PFSK-1 (cell line): Measurements from ENCODE around the gene ZNF341.

ENCODE experiments used
- FOXP2 ChIP-seq: optimal IDR thresholded peaks from 2 replicates; pipeline ENCODE3; 2011; ENCODE audit warnings: borderline replicate concordance, control low read depth, inconsistent platforms; ENCODE audit not compliant: insufficient read depth; ENCODE audit errors: extremely low read length, extremely low read depth
- POLR2AphosphoS5 ChIP-seq: IDR thresholded peaks from 2 replicates; pipeline ENCODE4 v1.6.1; 2012; ENCODE audit warnings: low read depth, mild to moderate bottlenecking, control low read depth, low read length, moderate library complexity
- REST ChIP-seq, 2 experiments: IDR thresholded peaks; 2 replicates each; pipeline versions ENCODE4 v1.6.1 to v1.8.0; 2011 to 2012; ENCODE audit warnings: low read depth in 2 of 2, low read length in 2 of 2, control low read depth in 1 of 2, inconsistent platforms in 1 of 2, mild to moderate bottlenecking in 1 of 2, moderate library complexity in 1 of 2; ENCODE audit not compliant: insufficient read depth in 1 of 2
- SIN3A ChIP-seq: IDR thresholded peaks from 2 replicates; pipeline ENCODE4 v1.6.1; 2012; ENCODE audit warnings: mild to moderate bottlenecking, low read length, moderate library complexity, borderline replicate concordance; ENCODE audit not compliant: insufficient read depth
- TAF1 ChIP-seq: IDR thresholded peaks from 2 replicates; pipeline ENCODE4 v1.6.1; 2012; ENCODE audit warnings: low read length, control low read depth, borderline replicate concordance; ENCODE audit not compliant: insufficient read depth

ZNF341 gene

DNA sequence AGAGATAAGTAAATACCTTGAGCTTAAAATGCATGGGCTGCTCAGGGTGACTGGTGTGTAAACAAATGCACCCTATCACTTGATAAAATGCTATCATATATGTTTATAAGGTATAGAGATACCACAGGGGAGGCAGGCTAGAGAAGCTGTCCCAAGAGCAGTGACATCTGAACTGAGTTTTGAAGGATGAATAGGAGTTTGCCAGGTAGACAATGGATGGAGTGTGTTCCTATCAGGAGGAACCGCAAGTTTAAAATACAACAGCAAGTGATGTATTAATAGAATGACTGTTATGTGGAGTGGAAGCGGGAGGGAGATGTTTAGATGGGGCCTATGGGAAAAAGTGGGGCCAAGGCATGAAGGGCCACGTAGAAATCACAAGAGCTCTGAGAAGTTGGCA, 40.6 kb downstream of the ZNF341 start:
- TF ChIP-seq SIN3A: no peak
- TF ChIP-seq FOXP2: no peak
- no peak for TF ChIP-seq POLR2AphosphoS5
- TF ChIP-seq TAF1: no peak

- TF ChIP-seq POLR2AphosphoS5 (no peak), FOXP2 (no peak), TAF1 (no peak), SIN3A (no peak), REST (IDR thresholded peaks at IDR 0.05; ENCODE audit: insufficient read depth in 1 of 2, low read depth in 2 of 2, low read length in 2 of 2) (no peak)
Measured at GRCh38 chr20:33773412-33774089, 41.8 kb downstream of the ZNF341 start.

DNA sequence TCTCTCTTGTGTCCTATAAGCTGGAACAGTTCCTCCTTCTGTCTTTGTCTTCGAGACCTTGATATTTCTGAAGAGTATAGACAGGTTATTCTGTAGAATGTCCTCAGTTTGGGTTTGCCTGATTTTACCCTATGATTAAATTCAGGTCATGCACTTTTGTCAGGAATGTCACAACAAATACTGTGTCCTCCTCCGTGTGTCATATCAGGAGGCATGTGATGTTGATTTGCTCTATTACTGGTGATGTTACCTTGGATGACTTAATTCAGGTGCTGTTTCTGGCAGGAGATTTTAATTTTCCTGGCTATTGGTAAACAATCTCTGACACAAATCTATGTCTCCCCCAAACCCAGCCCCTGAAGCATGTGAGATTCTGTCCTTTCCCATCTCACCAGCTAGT, 46.0 kb downstream of the ZNF341 start:
- TF ChIP-seq FOXP2 (no peak), REST (IDR thresholded peaks at IDR 0.05; ENCODE audit: insufficient read depth in 1 of 2, low read depth in 2 of 2, low read length in 2 of 2) (no peak), POLR2AphosphoS5 (no peak), SIN3A (no peak), TAF1 (no peak)

DNA sequence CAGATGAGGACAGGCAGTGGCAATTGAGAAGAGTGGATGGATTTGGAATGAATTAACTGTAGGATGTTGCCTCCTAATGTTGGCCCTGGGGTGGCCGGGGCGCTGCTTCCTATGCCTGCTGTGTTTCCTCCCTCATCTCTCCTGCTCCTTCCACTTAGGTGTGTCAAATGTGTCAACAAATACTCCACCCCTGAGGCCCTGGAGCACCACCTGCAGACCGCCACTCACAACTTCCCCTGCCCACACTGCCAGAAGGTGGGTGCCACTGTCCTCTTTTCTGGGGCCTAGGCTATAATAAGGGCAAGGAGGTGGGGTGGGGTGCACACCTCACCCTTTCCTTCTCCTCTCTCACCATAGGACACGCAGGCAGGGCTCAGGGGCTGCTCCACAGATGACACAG, 49.3 kb downstream of the ZNF341 start:
- TF ChIP-seq FOXP2: no peak
- no peak for TF ChIP-seq POLR2AphosphoS5
- TF ChIP-seq REST (IDR thresholded peaks at IDR 0.05; ENCODE audit: insufficient read depth in 1 of 2, low read depth in 2 of 2, low read length in 2 of 2): no peak
- TF ChIP-seq SIN3A: no peak
- no peak for TF ChIP-seq TAF1

DNA sequence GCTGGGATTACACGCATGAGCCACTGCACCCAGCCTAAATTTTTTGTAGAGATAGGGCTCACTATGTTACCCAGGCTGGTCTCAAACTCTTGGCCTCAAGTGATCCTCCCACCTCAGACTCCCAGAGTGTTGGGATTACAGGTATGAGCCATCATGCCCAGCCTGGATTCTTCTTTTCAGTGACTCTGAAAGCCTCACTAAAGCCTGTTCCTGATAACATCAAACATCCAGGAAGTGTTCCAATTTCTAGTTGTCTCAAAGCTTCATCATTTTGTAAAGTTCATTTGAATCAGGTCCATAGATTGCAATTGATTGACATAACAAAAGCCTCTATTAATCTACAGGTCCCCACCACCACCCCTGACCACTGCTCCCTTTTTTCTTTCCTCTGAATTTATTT, 50.1 kb downstream of the ZNF341 start:
- no peak for TF ChIP-seq REST (IDR thresholded peaks at IDR 0.05; ENCODE audit: insufficient read depth in 1 of 2, low read depth in 2 of 2, low read length in 2 of 2)
- no peak for TF ChIP-seq SIN3A
- TF ChIP-seq TAF1: no peak
- TF ChIP-seq FOXP2: no peak
- no peak for TF ChIP-seq POLR2AphosphoS5
